SK-N-SH (cell line): Measurements from ENCODE around the gene CTNNA3. TPM values are rescaled to one million over a fixed set of nuclear protein-coding genes. Genes with fewer than 3 reads are reported as not detected.

ENCODE experiments used
- CTCF ChIA-PET: fragments of 300-600, 350-600 bp; formaldehyde crosslinking; extraction: SDS; loops from one replicate; lab custom pipeline; 2021; lab: Yijun Ruan, JAX
- POLR2A ChIA-PET: fragments of 350-600 bp; sonication (Branson Sonifier 250); formaldehyde crosslinking; extraction: SDS; loops from one replicate; lab custom pipeline; 2020; ENCODE audit warnings: antibody characterized with exemption, inconsistent platforms; lab: Yijun Ruan, JAX
- DNase-seq: peaks from one replicate; pipeline ENCODE4 v3.0.0; 2012
- H2AFZ ChIP-seq: fragments of 200-600 bp; sonication (generic); 2 replicates; pipeline ENCODE4 v1.8.1; 2016; ENCODE audit warnings: antibody characterized with exemption, mild to moderate bottlenecking, low read depth
- H3F3A ChIP-seq: fragments of 200-600 bp; sonication (generic); replicated peaks from 2 replicates; pipeline ENCODE3; 2016; ENCODE audit warnings: antibody characterized with exemption, mild to moderate bottlenecking; ENCODE audit not compliant: insufficient read depth
- H3K27ac ChIP-seq, 2 experiments: fragments of 200-500 bp in 1 of 2; fragments of 200-600 bp in 1 of 2; sonication (Bioruptor generic) in 1 of 2; sonication (generic), shearing (Covaris generic) in 1 of 2; 2 replicates each; pipeline versions ENCODE4 v1.5.1 to v1.6.1; 2014 to 2016; ENCODE audit warnings: low read depth in 2 of 2, inconsistent platforms in 1 of 2, low read length in 1 of 2, mild to moderate bottlenecking in 1 of 2, mixed read lengths in 1 of 2
- H3K27me3 ChIP-seq: fragments of 200-600 bp; sonication (generic), shearing (Covaris generic); 2 replicates; pipeline ENCODE4 v1.6.1; 2016; ENCODE audit warnings: mixed run types; ENCODE audit not compliant: insufficient read depth
- H3K36me3 ChIP-seq, 2 experiments: fragments of 200-500 bp in 1 of 2; fragments of 200-600 bp in 1 of 2; sonication (Bioruptor generic) in 1 of 2; sonication (generic) in 1 of 2; replicated peaks in 1 of 2; 2 replicates each; pipeline versions ENCODE3 to v1.5.1; 2014 to 2016; ENCODE audit warnings: low read length in 1 of 2, mild to moderate bottlenecking in 1 of 2; ENCODE audit not compliant: insufficient read depth in 2 of 2, control insufficient read depth in 1 of 2
- H3K4me1 ChIP-seq, 2 experiments: fragments of 200-500 bp in 1 of 2; fragments of 200-600 bp in 1 of 2; sonication (Bioruptor generic) in 1 of 2; sonication (generic), shearing (Covaris generic) in 1 of 2; 2 replicates each; pipeline versions ENCODE4 v1.5.1 to v1.6.1; 2014 to 2016; ENCODE audit warnings: low read depth in 1 of 2, low read length in 1 of 2, mixed run types in 1 of 2; ENCODE audit not compliant: insufficient read depth in 2 of 2, control insufficient read depth in 1 of 2
- H3K4me2 ChIP-seq: fragments of 200-600 bp; sonication (generic), shearing (Covaris generic); 2 replicates; pipeline ENCODE4 v1.6.1; 2017; ENCODE audit warnings: mixed run types
- H3K4me3 ChIP-seq, 2 experiments: fragments of 200-500 bp in 1 of 2; fragments of 200-600 bp in 1 of 2; sonication (Bioruptor generic) in 1 of 2; sonication (generic), shearing (Covaris generic) in 1 of 2; 2 replicates each; pipeline versions ENCODE4 v1.5.1 to v1.8.1; 2014 to 2016; ENCODE audit warnings: low read depth in 2 of 2, inconsistent platforms in 1 of 2, low read length in 1 of 2, mild to moderate bottlenecking in 1 of 2, mixed read lengths in 1 of 2, moderate library complexity in 1 of 2
- H3K79me2 ChIP-seq: fragments of 200-600 bp; sonication (generic); 2 replicates; pipeline ENCODE4 v1.8.1; 2017; ENCODE audit warnings: mild to moderate bottlenecking; ENCODE audit not compliant: insufficient read depth
- H3K9ac ChIP-seq: fragments of 200-600 bp; sonication (generic); 2 replicates; pipeline ENCODE4 v1.6.1; 2017; ENCODE audit warnings: mixed run types
- H3K9me2 ChIP-seq: fragments of 200-600 bp; sonication (generic); 2 replicates; pipeline ENCODE4 v1.6.1; 2017; ENCODE audit warnings: mixed run types
- H3K9me3 ChIP-seq: fragments of 200-600 bp; sonication (generic); 2 replicates; pipeline ENCODE4 v1.6.1; 2017; ENCODE audit warnings: mixed run types, mild to moderate bottlenecking, moderate library complexity
- H4K20me1 ChIP-seq: fragments of 200-600 bp; sonication (generic); 2 replicates; pipeline ENCODE4 v1.6.1; 2017; ENCODE audit warnings: mild to moderate bottlenecking, mixed run types; ENCODE audit not compliant: insufficient read depth
- CTCF ChIP-seq: fragments of 200-600 bp; sonication (generic); IDR thresholded peaks from 2 replicates; pipeline ENCODE4 v1.6.1; 2017; ENCODE audit warnings: antibody characterized with exemption, mild to moderate bottlenecking, moderate library complexity
- ELF1 ChIP-seq: IDR thresholded peaks from 2 replicates; pipeline ENCODE4 v1.4.0; 2012
- EP300 ChIP-seq, 2 experiments: IDR thresholded peaks; 2 replicates each; pipeline versions ENCODE4 v1.4.0 to v1.6.1; 2012; ENCODE audit warnings: borderline replicate concordance in 1 of 2, low read depth in 1 of 2, low read length in 1 of 2
- GABPA ChIP-seq: IDR thresholded peaks from 2 replicates; pipeline ENCODE4 v1.4.0; 2012; ENCODE audit warnings: low read depth, mild to moderate bottlenecking
- IRF3 ChIP-seq: fragments of 150-350 bp; IDR thresholded peaks from 2 replicates; pipeline ENCODE4 v1.6.1; 2016; ENCODE audit warnings: mild to moderate bottlenecking, low read depth, low read length
- JUND ChIP-seq: IDR thresholded peaks from 2 replicates; pipeline ENCODE4 v1.4.0; 2012
- MEF2A ChIP-seq: IDR thresholded peaks from 2 replicates; pipeline ENCODE4 v1.4.0; 2012; ENCODE audit warnings: low read depth, borderline replicate concordance
- MXI1 ChIP-seq: IDR thresholded peaks from 2 replicates; pipeline ENCODE4 v1.6.1; 2012; ENCODE audit warnings: mild to moderate bottlenecking, low read depth, low read length, improper control_type of control experiment
- PBX3 ChIP-seq: IDR thresholded peaks from 2 replicates; pipeline ENCODE4; 2012
- RAD21 ChIP-seq: IDR thresholded peaks from 2 replicates; pipeline ENCODE4 v1.6.1; 2012; ENCODE audit warnings: mild to moderate bottlenecking, low read length
- REST ChIP-seq: IDR thresholded peaks from 2 replicates; pipeline ENCODE4 v1.6.1; 2012; ENCODE audit warnings: mild to moderate bottlenecking, low read depth, low read length, moderate library complexity
- RFX5 ChIP-seq: IDR thresholded peaks from 2 replicates; pipeline ENCODE4 v1.6.1; 2012; ENCODE audit warnings: mild to moderate bottlenecking, improper control_type of control experiment, low read length
- RXRA ChIP-seq: IDR thresholded peaks from 2 replicates; pipeline ENCODE4 v1.4.0; 2012; ENCODE audit warnings: low read depth, mild to moderate bottlenecking, borderline replicate concordance
- SIN3A ChIP-seq: IDR thresholded peaks from 2 replicates; pipeline ENCODE4 v1.6.1; 2012; ENCODE audit warnings: low read depth, mild to moderate bottlenecking, low read length, moderate library complexity, borderline replicate concordance
- TAF1 ChIP-seq: IDR thresholded peaks from 2 replicates; pipeline ENCODE4 v1.6.1; 2012; ENCODE audit warnings: low read depth, mild to moderate bottlenecking, low read length, moderate library complexity, borderline replicate concordance
- TEAD4 ChIP-seq: IDR thresholded peaks from 2 replicates; pipeline ENCODE4 v1.4.0; 2012; ENCODE audit warnings: mild to moderate bottlenecking, borderline replicate concordance; ENCODE audit not compliant: insufficient read depth
- USF1 ChIP-seq: IDR thresholded peaks from 2 replicates; pipeline ENCODE4 v1.4.0; 2012; ENCODE audit warnings: low read depth, borderline replicate concordance
- USF2 ChIP-seq: fragments of 150-350 bp; IDR thresholded peaks from 2 replicates; pipeline ENCODE4 v1.6.1; 2017; ENCODE audit warnings: antibody characterized with exemption, low read length, low read depth, borderline replicate concordance
- YY1 ChIP-seq: IDR thresholded peaks from 2 replicates; pipeline ENCODE4 v1.4.0; 2012; ENCODE audit warnings: low read depth, mild to moderate bottlenecking
- ZBTB33 ChIP-seq: IDR thresholded peaks from 2 replicates; pipeline ENCODE4 v1.4.0; 2012; ENCODE audit warnings: low read depth, borderline replicate concordance
- WGBS: methylation state at CpG from one replicate; pipeline ENCODE4 v1.1.6; 2017; ENCODE audit warnings: low lambda C conversion rate; 5-methylcytosine and 5-hydroxymethylcytosine counted together
- polyA plus RNA-seq, 3 experiments: library from polyadenylated mRNA; depleted of rRNA; stranded (reverse); fragments of >200 nt; gene quantifications; 2 replicates each; pipeline ENCODE4 v1.2.3, GENCODE V29; 2012

The CTNNA3 gene
- polyA plus RNA-seq, 1 of the 3 experiments (the other 2 are of a cell fraction): not detected

GRCh38 chr10:66714741-66715140 is 981.3 kb downstream of the CTNNA3 start (continued):
- no peak for TF ChIP-seq USF1
- no peak for TF ChIP-seq IRF3
- no peak for TF ChIP-seq USF2
- no peak for TF ChIP-seq MXI1
- no peak for TF ChIP-seq GABPA
- no peak for TF ChIP-seq REST

GRCh38 chr10:66713387-66713786 is 982.6 kb downstream of the CTNNA3 start:
- no peaks in the 10 kb centered on the region for H3F3A ChIP-seq
- ChIA-PET POLR2A (no interaction called here), CTCF (no interaction called here)
- no peaks in the 10 kb centered on the region for H3K79me2 ChIP-seq
- no peak overlapping the region for H3K27ac ChIP-seq
- H3K4me2 ChIP-seq: no peak overlapping the region
- H3K36me3 ChIP-seq: no peaks in the 10 kb centered on the region
- no peaks in the 10 kb centered on the region for H3K9me3 ChIP-seq
- no peaks in the 10 kb centered on the region for H3K9me2 ChIP-seq
- H3K27me3 ChIP-seq: no peaks in the 10 kb centered on the region
- H2AFZ ChIP-seq: no peak overlapping the region
- no peak overlapping the region for H3K9ac ChIP-seq
- no peaks in the 10 kb centered on the region for H3K4me1 ChIP-seq
- no peaks in the 10 kb centered on the region for H4K20me1 ChIP-seq
- WGBS: 0% methylated on average over 1 of the region's 1 CpG
- DNase-seq: no peak
- H3K4me3 ChIP-seq: no peak overlapping the region
- TF ChIP-seq YY1 (no peak), USF1 (no peak), RFX5 (no peak), RXRA (no peak), MEF2A (no peak), ZBTB33 (no peak), SIN3A (no peak), JUND (no peak), CTCF (no peak), TEAD4 (no peak), TAF1 (no peak), PBX3 (no peak), MXI1 (no peak), EP300 (IDR thresholded peaks at IDR 0.05; ENCODE audit: borderline replicate concordance in 1 of 2, low read depth in 1 of 2, low read length in 1 of 2) (no peak), RAD21 (no peak), ELF1 (no peak)
